Hindlimb muscle (tissue), 1 donor: ENCODE results near the gene P2RX3. TPM values are rescaled to one million over a fixed set of nuclear protein-coding genes. Genes with fewer than 3 reads are reported as not detected.

ENCODE experiments used
- DNase-seq: peaks from one replicate; pipeline ENCODE4 v3.0.0-alpha.2; 2013
- polyA plus RNA-seq: library from polyadenylated mRNA; unstranded; fragments of 120-200 nt; gene quantifications from one replicate; pipeline ENCODE4 v1.2.1, GENCODE V29; 2013; ENCODE audit not compliant: insufficient read length

P2RX3 gene
- polyA plus RNA-seq, 1 donor, result 4.2 TPM

DNA sequence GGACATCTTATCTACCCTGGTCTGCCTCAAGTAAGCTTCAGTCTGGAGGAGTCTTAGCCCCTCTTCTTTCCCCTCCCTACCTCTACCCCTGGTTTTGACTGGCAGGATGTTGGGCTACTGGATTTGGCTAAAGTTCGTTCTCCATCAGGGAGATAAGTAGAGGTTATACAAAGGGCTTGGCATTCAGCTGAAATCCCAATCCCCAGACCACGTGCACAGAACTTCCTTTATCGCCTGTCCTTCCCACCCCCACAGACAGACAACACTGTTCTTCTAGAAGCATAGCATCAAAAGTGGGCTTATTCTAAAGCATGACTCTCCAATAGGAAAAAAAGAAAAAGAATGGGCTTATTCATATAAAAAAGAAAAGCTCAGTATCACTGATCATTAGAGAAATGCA is 35.0 kb downstream of the P2RX3 start:
- no peak for DNase-seq

DNA sequence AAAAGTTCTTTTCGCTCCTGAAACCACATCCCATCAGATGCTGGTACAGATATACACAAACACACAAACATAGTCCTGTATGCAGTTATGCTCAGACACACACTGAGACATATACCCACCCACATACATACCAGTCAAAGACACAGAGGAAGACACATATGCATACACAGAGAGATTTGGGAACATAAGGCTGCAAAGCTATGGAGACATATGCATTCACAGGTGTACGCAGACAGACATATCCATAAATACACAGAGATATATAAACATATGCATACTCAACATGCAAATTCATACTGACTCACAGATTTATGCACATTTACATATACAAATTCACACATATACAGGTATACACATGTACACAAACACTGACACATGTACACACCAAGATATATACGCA is 36.8 kb downstream of the P2RX3 start:
- DNase-seq, result no peak

DNA sequence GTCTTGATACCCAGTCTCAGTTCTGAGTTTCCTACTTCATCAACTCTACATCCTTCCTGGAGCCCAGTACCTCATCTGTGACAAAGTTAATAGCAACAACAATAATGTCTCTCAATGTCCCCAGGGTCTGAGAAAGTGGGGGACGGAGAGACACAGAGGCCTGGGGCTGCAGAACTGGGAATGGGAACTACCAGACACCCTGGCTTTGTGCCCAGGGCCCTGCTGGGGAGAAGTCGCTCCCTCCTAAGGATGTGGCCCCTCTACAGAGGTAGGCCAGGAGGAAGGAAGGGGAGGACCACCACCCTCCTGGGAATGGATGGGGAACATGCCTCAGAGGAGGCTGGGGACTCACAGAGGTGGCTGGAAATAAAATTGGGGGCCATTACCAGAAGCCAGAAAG is 37.3 kb downstream of the P2RX3 start:
- no peak for DNase-seq

DNA sequence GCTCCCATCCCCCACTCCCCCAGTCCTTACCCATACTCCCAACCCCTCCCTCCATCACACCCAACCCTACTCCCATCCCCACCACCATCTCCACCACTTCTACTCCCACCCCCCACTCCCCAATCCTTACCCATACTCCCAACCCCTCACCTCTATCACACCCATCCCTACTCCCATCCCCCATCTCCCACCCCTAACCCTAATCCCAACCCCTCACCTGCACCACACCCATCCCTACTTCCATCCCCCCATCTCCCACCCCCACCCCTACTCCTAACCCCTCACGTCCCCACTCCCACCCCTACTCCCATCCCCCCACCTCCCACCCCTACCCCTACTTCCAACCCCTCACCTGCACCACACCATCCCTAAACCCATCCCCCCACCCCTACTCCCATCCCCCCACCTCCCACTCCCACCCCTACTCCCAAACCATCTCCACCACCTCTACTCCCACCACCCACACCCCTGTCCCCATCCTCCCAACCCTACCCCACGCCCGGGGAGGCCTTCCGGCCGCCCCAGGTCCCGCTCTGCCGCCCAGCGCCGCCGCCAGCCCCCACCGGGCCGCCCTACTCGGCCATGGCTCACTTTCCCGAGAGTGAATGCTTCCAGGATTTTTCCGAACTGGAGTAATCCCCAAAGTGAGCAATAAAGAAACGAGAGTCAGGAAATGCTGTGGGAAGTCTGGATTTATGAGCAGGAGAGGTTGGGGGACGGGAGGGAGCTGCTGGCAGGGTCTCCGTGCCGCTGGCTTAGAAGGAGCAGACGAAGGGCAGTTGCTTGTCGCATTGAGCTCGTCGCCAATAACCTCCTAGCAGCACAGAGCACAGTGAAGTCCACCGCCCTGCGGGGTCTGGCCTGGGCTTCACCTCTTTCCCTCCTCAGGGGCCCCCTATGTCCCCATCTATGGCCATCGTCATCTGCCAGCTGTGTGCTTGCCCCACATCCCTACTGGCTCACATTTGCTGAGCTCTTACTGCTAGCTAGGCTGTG is 38.2 kb downstream of the P2RX3 start:
- no peak for DNase-seq

DNA sequence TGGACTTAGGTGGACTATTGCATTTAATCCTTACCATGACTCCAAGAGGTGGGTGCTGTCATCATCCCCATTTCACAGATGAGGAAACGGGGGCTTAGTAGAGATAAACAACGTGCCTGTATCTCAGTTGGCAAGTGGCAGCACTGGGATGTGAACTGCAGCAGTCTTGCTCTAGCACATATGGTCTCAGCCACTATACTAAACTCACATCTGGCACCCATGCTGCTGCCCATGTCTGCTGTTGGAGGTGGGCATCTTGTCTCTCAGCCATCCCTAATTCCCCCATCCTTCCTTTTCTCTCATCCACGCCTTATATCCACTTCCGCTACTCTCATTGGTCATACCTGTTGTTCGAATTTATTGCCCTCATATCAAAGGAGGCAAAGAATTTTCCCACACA is 39.0 kb downstream of the P2RX3 start:
- no peak for DNase-seq

DNA sequence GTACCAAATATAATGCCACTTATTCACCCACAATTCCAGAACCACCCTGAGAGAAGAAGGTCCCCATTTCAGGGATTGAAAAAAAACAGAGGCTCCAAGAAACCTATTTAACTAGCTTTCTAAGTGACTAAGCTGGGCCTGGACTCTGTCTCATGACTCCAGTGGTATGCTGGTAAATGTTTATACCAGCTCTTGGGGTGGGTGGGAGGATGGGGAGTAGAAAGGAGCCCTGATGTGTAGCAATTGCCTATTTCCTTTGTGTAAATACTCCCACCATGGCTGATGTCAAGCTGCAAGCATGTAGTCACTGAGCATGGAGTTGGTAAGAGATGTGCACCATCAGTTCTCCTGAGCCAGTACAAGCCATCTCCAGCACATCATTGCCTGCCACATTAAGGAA is 40.0 kb downstream of the P2RX3 start:
- no peak for DNase-seq

DNA sequence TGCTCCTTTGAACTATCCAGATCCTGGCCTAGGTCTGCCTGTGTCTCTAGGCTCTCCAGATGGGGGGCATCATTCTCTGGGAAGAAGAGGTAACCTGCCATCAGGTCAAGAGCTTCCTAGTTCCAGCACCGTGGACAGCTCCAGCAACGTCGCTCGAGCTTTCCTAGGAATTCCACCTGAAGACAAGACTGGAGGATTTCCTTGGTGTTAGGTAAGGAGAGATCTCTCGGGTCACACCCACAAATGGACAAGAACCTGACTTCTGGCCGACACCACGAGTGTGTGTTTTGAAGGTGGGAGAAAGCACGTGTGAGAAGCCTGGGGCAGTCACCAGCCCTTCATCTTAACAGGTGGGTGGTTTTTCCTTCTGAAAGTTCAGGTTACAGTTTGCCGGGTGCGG is 41.6 kb downstream of the P2RX3 start:
- no peak for DNase-seq

DNA sequence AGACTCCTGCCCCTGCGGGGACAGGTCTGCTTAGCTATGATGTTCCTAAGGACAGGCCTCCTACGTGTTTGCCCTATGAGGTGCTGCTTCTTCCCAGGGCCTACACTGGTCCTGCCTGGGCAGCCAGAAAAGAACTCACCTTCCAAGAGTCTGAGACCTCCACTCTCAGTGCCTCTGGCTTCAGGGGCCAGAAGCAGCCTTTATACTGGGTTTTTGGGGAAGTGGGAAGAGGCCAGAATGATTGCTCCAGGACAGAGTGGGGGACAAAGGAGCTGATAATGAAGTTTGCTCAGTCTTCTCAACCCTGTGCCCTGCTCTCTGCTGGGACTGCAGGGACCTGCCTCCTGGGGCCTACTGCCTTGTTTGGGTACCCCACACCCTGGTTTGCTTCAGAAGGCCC is 42.8 kb downstream of the P2RX3 start, which contains the start of gene PRG3:
Gene PRG3, minus strand, starts transcription at position 176 of the 400 bp plus-strand sequence. CDS start 442 bp downstream, outside the sequence.
- DNase-seq, result no peak

DNA sequence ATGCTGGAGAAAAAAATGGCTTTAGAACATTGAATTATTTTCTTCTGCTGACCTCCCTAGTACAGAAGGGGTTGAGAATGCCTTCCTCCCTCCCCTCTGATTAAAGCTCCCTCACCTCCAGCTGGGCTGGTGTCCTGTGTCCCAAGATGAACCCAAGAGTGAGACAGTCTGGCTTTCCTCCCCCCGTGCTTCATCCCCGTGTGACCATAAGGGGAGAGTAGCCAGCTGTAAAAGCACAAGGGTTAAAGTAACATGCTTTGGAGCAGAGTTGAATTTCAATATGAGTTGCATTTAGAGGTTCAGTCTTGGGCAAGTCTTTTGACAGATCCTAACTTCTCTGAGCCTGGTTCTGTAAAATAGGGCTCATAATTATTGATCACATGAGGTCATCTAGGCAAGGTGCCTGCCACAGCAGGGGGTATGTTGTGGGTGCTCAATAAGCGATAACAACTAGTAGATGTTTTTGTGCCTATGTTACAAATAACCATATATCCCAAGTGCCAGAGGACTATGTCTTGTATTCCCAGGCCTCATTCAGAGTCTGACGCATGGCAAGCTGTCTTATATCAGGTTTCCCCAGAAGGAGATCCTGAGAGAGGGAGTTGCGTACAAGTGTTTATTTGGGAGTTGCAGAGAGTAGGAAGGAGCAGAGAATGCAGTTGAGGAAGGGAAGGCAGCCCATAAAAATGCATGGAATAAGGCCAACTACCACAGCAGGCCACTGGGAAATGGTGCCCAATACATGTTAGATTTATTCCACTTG is 48.2 kb downstream of the P2RX3 start:
- DNase-seq, result no peak

DNA sequence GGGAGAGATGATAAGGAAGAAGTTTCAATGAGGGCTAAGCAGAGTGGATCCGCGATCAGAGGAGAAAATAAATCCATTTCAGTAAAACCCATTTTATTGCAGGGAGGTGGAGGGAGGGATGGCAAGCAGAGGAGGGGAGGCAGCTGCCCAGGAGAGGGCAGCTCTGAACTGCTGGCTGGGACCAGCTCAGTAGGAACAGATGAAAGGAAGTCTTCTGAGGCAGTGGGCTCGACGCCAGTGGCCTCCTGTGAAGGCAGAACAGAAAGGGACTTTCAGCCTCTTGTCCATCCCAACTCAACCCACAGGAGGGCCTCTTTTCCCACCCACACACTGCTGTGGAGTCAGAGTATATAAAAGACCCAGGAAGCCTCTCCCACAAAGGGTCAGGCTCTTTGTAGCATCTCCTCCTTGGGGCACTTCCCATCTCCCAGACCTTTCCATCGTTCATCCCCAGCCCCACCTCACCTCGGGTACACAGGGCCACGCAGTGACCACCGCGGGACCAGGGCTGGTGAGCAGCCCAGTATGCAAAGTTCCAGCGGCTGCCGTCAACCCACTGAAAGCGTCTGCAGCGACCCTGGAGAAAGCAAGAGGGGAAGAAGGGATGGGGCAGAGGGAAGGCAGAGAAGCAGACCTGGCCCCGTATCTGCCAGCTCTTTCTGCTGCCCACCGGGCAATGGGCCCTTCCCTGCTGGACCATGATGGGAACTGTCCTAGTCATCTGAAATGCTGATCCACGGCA is 49.3 kb downstream of the P2RX3 start:
- DNase-seq, result no peak

DNA sequence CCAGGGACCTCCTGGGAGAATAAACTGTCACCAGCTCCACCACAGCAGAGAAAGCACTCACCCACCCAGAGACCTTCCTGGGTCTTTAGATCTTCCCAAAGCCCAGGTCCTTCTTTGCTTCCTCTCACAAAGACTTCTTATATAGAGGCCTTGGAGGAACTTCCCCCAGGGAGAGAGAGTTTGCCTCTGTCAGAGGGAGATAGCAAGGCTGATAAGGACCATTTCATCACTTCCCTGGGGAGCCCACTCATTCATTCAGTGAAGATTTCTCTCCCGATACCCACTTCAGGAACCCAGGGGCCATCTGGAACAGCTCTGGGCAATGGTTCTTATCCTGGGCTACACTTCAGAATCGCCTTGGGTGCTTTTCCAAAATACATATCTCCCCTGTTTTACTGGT is 52.4 kb downstream of the P2RX3 start, which contains the start of gene PRG2:
Gene PRG2, minus strand, starts transcription at position 116 of the 400 bp plus-strand sequence. CDS start 706 bp downstream, outside the sequence.
- no peak for DNase-seq

DNA sequence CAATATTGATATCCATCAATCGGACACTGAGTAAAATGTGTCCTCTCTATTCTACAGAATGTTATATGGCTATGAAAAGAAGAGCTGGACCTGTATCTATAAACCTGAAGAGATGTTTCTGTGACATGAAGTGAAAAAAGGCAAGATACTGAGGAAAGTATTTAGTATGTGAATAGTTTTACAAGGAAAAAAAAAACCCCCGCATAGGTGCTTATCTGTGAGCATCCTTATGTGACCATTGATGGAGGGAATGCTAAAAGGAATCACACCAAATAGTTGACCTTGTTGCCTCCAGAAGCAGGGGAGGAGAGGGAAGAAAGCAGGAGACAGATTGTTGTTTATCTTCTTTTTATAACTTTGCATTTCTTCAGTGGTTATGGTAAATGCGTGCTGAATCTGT is 53.0 kb downstream of the P2RX3 start:
- DNase-seq, result no peak

DNA sequence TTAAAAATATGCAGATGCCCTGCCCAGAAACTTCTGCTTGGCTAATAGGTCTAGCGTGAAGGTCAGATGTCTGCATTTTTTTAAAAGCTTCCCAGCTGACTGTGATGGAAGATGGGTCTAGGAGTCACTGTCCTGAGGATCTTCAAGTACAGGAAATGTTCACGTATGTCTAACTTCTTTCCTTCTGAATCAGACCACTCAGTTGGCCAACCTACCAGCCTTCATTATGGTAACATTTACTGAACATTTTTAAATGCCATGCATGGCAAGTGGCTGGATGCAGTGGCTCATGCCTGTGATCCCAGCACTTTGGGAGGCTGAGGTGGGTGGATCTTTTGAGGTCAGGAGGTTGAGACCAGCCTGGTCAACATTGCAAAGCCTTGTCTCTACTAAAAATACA is 53.4 kb downstream of the P2RX3 start:
- DNase-seq, result no peak

DNA sequence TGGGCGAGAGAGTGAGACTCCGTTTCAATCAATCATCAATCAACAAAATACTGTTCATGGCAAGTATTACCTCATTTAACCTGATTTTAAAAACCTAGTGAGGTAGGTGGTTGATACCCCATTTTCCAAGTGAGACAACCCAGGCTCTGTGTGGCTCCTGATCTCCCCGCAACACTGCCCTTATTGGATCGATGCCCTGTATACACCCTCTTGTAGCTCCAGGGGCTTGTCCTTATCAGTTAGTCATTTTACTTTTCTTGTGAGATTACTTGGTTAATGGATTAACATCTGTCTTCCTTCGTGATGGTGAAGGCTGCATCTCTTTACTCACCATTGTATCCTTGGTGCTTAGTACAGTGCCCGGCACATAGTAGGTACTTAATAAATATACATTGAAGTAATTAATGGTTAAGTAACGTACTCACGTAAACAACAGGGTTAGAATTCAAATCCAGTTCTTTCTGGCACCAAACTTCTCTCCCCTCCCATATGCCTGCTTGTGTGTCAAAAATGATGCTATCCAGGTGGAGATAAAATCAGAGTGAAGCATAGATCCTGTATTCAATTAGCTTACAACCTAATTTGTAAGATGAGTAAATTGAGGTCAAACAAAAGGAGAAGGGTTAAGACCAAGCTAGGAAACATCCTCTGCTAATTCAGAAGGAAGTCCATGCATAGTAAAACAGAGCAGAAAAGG is 54.1 kb downstream of the P2RX3 start:
- no peak for DNase-seq

DNA sequence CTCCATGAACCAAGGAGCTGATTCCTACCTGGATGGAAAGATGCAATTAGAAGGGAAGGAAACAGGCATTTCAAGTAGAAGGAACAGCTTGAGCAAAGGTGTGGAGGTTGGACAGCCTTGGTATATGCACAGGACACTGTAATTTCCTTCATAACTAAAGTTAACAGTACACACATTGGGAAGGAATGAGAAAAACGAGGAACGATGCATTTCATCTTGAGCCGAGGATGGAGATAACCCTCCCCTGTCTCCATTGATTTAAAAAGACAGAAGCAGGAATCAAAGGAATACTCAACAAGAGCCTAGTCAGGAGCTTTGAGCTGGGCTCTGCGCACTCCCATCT is 54.6 kb downstream of the P2RX3 start:
- DNase-seq, result no peak

DNA sequence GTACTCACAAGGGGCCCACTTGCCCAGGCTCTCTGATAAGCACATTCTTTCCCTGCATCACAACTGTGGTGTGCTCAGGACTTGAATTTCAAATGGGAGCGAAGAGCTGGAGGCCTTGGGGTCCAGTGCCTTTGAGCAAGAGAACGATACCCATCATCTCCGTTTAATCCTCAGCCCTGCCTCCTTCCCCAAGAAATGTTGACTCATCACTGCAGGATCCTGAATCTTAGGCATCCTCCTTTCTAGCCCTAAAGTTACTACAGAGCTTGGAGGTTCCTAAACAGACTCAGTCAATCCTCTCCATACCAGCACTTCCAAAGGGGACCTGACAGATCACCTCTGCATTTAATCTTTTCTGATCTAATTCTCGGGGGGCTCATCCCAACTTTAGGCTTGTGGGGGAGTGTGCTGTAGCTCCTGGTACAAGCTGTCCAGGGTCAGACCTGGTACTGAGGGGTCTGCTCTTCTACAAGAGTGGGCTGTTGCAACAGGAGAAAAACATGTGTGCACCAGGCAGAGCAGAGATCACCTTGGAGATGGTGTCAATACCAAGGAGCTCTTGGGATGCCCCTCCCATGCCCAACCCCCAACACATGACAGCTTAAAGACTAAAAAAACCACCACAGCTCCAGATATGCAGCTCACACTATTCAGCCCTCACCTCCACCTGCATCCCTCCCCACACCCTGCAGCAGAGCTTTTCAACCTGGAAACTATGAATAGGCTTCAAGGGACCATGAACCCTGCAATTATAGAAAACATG is 56.2 kb downstream of the P2RX3 start:
- DNase-seq, result no peak

DNA sequence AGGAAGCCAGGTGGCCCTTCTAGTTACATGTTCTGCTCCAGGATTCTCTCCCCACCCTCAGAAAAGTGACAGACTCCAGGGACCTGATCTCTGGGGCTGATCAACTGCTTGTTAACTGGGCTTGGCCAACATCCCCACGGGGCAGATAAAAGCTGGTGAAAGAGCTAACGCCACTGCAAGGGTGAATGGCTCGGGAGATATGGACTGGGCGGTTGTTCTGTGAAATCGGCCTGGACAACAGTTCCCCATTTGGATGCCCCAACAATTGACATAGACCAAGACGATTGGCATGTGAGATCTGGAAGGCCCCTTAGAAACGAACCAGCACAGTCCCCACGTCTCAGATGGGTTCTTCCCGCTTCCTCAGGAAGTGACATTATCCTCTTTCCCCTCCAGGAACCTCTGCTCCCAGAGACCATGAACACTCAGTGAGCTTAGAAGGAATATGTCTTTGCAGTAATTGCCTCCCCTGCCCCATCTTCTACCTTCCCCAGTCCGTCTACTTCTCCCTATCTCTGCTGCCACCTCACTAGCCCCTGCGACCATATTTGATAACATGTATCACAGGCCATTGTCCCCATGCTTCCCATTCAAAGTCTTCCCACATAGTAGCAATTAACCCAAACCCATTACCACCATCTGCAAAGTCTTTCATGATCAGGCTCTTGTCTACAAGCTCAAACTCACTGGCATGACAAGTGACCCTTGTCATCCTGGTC is 57.9 kb downstream of the P2RX3 start:
- no peak for DNase-seq

DNA sequence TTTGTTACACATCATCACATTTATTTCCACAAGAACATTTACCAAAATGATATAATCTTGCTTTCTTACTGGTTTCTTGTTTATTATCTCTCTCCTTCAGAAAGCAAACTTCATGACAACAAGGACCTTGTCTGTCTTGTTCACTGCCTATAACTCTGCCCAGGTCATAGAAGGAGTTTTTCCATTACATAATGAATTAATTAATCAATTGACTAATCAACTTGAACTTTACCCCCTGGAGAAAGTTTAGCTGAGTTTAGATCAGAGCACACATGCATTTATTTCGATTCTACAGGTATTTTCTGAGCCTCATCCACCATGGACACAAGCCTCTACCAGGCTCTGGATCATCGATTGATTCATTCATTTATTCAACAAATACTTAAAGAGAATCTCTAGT is 58.6 kb downstream of the P2RX3 start:
- DNase-seq, result no peak

DNA sequence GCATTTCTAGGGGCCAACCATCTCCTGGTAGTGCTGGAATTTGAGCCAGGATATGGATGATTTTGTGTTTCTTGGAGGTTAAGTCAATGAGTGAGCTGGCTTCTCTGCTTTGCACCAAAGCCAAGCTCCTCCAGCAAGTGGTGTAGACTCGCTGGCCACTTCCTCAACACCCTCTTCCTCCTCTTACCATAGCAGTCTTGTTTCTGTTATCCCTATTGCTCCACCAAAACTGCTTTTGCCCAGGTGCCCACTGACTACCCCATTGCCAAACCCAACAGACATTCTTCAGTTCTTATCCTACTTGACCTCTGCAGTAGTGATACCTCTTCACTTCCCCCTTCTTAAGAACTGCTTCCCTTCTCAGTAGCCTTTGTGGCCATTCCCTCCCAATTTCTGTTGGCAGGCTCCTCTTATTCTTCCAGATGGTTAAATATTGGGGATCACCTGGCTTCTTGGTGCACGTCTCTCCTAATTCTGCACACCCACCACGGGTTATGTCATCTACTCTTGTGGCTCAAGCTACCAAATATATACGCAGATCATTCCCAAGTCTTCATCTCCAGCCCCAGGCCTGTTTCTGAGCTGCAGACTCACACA is 59.3 kb downstream of the P2RX3 start:
- no peak for DNase-seq

DNA sequence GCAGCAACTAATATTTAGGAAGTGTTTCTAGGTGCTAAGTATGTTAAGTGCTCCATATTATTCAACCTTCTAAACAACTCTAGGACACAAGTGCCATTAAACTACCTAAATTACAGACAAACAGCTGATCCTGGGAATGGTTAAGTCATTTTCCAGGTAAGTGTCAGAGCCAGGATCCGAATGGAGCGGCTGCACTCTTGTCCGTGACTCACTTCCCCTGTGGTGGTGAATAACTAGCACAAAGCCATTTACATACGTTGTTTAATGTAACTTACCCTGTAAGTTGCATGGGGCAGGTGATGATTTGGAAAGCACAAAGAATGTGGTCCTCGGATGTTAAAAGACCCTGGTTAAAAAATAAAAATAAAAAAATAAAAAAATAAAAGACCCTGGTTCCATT is 61.1 kb downstream of the P2RX3 start:
- no peak for DNase-seq
